Stimulated activated CD8-positive, alpha-beta memory T cell treated with anti-CD3 and anti-CD28 coated beads, Interleukin-4, amount 100 ng/mL, for 1 hour (primary cell): ENCODE measurements around the gene ARHGEF12.

ENCODE experiments used
- DNase-seq, 2 donors: peaks; one replicate each; pipeline ENCODE4 v3.0.0-alpha.2; 2020; ENCODE audit warnings: low read depth in 2 of 2, low spot score in 1 of 2

Gene ARHGEF12

DNA sequence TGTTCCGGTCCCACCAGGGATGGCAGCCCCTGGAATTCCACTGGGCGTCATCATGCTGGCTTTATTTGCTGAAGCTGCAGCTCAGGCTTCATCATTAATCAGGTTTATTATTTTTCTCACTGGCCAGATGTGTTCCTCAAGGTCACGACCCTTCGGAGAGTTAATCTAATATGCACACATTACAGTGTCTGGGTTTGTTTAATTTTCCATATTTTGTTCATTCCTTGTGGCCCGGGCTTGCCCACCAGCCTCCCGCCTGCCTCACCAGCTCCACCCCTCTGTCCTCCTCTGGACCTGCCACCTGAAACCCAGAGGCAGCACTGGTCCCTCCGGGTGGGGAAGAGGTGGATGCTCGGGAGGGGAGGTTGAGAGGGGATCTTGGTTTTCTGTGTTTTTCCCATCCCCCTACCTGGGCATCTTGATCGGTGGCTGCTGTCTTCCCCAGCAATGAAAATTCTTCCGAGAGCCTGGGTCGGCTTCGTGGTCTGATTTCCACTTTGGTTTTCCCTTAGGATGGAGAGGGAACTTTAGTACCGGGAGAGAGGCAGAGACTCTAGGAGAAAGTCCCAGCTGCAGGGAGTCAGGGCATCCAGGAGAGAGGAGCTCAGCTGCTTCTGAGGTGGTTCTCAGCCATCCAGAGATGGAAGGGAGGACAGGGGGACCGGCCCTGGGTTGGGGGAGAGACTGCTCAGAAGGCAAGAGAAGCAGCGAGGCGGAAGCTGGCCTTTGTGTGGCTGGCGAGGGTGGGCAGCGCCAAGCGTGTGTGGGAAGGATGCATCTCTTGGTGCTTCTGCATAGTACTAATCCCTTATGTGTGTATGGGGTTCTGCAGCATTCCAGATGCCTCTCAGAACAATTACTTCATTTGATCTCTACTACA lies 177.5 kb downstream of the ARHGEF12 start:
- no peak for DNase-seq

DNA sequence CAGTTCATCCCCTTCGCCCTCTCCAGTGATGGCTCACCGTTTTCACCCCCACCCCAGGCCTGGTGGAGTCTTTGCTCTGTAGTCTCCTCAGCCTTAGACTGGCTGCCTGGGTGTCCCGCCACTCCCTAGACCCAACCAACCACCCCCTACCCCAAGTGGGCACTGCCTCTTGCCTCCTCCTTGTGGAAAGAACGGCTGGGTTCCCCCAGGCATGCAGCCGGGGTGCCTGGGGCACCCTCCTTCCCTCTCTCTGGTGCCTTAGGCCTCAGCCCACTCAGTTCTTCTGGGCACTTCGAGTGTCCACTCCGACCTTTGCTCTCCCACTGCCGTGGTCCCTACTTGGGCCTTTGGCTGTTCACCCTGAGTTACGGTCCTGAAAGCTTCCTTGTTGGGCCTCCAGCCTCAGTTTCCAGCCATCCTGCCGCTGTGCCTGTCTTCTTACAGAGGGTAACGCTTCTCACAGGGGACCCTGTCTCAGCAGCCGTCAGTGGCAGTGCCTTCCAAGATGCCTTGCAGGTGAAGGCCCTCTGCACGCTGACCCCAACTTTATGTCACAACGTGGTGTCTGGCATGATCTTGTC lies 178.4 kb downstream of the ARHGEF12 start:
- no peak for DNase-seq

DNA sequence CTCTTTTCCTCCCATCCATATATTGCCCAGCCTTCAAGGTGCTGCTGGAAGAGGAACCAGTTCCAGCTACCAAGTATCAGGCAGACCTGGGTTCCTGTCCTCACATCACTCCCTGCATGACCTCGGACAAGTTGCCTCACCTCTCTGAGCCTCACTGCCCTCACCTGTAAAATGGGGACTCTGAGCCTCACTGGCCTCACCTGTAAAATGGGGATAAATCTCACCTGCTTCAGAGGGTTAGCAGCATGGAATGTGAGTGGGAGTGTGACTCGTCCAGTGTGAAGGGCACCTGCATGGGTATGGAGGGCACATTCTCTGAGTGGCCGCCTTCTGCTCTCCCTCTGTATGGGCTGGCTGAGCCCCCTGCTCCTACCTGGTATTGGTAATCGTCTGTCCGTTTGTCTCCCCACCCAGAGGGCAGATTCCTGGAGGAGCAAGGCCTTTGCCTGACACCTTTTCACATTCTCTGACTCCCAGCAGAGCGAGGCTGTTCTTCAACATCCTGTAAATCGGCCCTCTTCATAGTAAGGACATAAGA lies 179.0 kb downstream of the ARHGEF12 start:
- no peak for DNase-seq

DNA sequence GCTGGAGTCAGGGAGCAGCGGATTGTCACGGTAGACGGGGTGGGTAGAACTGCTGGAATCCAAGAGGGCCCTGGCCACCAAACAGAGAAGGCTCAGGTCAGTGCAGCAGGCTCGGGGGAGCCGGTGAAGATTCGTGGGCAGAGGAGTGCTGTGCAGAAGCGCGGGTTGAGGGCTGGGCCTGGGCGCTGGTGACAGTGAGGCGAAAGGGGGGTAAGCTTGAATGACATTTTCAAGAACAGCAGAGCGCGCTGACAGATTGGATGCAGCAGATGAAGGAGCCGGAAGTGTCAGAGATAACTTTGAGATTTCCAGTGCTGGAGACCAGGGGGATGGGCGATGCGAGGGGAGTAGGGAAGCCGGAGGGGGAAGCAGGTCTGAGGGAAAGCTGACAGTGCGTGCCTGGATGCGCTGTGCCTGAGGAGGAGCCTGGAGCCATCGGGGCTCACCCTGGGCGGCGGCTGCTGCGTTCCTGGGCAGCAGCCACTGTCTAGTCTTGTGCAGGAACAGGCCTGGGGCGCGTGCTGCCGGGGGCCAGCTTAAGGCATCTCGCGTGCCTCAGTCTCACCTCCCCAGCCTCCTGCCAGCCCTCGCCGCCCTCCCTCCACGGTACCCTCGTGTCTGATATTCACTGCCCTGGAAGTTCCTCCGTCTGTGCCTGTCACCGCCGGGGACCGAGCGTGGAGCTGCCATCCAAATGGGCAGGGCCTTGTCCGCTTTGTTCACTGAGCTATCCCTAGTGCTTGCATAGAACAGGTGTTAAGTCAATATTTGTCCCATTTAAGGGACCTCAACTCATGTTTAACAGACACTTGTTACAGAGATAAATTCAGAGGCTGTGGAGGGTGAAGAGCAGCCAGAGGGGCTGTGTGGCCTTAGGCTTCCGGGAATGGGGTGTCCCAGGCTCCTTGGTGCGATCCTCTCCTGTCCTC lies 180.5 kb downstream of the ARHGEF12 start:
- DNase-seq: no peak

DNA sequence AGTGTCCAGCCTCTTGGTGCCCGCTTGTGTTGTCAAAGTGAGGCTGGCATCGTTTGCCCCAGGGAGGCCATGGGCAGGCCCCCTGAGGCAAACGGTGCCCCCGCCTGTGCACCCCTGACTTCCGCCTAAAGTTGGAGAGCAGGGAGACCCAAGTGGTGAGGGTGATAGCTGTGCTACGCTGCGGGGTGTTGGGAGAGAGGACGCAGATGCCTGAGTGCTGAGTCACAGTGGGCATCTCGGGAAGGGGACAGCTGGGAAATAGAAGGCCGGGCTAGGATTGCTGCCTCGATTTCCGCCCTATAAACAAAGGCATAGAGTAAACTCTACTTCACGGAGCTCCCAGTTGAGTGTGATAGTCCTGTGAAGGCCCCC lies 181.2 kb downstream of the ARHGEF12 start:
- DNase-seq: no peak

DNA sequence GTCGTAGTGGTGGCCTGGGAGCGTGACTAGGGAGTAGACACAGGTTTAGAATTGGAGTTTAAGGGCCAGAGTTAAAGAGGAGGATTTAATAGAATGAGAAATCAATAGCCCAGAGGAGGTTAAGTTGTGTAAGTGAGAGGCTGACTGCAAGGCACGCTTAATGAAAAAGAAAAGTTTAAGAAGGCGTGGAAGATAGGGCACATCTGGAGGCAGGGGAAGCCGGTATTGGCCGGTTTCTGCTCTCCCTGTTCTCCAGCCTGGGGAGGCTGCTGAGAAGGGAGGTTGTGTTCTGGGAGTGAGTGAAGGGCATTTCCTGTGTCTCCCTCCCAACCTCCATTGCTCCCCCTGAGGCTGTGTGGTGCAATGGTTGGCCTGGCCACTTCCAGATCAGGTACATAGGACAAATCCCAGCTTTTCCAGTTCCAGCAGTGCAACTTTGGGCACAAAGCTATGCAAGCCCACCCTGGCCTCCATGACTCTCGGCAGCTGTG lies 181.6 kb downstream of the ARHGEF12 start:
- no peak for DNase-seq

DNA sequence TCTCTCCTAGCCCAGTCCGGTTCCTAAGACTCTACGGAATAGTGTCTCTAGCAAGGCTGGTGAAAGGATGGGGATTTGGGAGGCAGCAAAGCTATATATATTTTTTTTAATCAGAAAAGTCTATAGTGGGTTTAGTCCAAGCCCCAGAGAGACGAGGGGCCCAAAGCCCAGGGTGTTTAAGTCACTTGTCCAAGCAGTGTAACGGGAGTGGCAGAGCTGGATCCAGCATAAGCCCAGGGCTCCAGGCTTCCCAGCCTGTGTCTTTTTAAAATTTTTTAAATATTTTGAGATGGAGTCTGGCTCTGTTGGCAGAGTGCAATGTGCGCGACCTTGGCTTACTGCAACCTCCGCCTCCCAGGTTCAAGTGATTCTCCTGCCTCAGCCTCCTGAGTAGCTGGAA lies 182.1 kb downstream of the ARHGEF12 start:
- no peak for DNase-seq

DNA sequence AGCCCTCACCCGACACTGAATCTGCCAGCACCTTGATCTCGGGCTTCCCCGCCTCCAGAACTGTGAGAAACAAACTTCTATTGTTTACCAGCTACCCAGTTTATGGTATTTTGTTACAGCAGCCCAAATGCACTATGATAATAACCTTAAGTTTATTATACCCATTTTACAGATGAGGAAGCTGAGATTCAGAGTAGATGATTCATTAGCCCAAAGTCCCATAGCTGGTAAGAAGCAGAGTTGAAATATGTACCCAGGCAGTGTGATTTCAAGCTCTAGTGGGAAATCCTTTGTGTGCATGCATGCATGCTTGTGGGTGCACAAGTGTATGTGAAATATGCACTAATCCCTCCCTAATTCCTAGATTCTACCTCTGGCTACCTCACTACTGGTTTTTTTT lies 183.3 kb downstream of the ARHGEF12 start:
- DNase-seq: no peak

DNA sequence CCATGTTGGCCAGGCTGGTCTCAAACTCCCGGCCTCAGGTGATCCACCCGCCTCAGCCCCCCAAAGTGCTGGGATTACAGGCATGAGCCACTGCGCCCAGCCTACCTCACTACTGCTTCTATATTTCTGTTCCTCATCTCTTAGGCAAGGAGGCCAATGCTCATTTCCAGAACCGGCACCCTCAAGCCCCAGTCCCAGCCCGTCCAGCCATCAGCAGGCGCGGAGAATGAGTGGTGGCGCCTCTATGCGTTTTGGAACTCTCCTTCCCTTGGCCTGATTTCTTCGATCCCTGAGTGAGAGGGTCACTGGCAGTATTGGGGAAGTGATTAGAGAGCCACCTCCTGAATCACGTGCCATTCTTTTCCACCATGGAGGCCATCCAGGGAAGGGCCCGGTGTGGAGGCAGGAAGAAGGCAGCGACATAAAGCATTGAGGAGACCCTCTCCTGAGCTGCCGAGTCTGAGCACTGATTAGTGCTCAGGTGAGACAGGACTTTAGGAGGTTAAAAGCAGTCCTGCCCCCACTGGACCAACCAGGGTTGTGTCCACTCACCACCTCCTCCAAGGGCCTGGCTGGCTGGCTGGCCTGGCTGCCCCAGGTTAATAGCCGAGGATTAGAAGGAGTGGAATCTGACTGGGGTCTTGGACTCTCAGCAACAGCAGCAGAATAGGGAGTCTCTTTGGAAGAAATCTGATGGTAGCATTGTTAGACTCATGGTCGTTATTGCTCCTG lies 184.0 kb downstream of the ARHGEF12 start:
- no peak for DNase-seq

DNA sequence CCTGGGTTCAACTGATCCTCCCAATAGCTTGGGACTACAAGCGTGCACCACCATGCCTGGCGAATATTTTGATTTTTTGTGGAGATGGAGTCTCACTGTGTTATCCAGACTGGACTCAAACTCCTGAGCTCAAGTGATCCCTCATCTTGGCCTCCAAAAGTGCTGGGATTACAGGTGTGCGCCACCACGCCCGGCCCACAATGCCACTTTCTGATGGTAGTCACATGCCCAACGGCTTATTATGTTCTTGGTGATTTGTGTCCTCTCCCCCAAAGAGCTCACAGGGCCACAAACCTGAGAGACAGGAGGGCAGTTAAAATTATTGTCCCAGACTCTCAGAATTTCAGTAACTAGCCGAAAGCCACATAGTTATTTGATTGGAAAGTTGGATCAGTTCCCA lies 185.0 kb downstream of the ARHGEF12 start:
- DNase-seq: no peak

DNA sequence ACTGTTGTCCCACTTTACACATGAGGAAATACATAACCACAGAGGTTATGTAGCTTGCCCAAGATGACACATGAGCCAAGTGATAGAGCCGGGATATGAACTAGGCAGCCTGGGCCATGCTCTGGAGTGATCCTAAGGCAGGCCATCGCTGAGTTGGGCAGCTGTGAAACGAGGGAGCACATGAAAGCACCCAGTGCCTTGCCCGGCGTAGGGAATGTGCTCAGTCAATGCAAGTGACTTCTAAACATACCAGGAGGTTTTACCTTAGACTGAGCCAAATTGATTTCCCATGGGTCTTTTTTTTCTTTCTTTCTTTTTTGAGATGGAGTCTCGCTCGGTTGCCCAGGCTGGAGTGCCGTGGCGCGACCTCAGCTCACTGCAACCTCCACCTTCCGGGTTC lies 185.8 kb downstream of the ARHGEF12 start:
- no peak for DNase-seq

DNA sequence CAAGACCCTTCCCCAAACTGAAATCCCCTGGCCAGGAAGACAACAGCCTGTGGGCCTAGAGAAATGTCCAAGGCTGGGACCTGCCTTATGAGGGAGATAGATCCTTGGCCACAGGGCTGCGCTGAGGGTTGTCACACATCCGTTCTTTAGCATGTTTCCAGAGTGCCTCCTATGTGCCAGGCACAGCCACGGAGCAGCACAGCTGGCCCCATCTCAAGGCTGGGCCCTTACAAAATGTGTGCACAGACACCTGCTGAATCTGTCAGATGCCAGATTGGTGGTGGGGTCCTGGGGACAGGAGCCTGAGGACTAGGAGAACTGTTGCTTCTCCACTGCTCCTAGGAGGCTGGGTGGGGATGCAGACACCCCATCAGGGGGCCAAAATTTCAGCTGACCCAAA lies 186.5 kb downstream of the ARHGEF12 start:
- DNase-seq: no peak

DNA sequence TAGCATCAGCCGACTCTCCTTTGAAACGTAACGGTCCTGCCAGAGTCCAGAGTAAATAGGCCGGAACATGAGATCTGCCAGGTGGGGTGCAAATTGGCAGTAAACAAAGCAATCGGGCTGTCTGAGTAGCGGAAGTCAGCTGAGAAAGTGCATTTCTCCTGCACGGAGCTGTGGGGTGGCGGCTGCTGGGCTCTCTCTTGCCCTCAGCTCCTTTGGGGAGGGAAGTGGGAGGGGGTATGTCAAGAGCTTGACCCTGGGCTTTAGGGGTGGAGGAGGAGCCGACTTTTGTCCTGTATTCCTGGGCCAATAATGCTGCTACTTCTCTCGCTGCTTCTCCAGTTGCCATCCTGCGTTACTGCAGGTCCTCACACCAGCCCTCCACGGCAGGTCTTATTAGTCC lies 187.0 kb downstream of the ARHGEF12 start:
- DNase-seq: no peak

DNA sequence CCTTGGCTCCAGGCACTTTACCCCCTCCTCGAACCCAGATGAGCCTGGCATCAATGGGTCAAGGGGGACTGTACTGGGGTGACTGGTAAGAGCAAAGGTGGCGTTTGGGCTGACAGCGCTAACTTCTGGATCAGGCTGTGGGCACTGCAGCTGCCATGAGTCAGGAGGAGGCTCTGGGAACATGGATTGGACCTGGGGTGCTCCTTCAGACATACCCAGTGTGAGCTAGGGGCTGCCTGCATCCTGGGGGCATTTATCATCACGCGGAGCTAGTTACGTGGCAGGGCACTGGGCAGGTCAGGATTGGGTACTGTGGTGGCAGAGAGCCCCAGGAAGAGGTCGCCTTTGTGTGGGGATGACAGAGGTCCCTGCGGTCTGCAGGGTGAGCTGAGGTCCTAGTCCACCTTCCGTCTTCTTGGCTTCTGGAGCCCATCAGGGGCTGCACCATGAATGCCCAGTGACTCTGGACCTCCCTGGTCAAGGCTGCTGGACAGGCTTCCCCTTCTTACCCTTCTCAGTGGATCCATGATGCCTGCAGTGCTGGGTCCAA lies 188.4 kb downstream of the ARHGEF12 start:
- DNase-seq: no peak

DNA sequence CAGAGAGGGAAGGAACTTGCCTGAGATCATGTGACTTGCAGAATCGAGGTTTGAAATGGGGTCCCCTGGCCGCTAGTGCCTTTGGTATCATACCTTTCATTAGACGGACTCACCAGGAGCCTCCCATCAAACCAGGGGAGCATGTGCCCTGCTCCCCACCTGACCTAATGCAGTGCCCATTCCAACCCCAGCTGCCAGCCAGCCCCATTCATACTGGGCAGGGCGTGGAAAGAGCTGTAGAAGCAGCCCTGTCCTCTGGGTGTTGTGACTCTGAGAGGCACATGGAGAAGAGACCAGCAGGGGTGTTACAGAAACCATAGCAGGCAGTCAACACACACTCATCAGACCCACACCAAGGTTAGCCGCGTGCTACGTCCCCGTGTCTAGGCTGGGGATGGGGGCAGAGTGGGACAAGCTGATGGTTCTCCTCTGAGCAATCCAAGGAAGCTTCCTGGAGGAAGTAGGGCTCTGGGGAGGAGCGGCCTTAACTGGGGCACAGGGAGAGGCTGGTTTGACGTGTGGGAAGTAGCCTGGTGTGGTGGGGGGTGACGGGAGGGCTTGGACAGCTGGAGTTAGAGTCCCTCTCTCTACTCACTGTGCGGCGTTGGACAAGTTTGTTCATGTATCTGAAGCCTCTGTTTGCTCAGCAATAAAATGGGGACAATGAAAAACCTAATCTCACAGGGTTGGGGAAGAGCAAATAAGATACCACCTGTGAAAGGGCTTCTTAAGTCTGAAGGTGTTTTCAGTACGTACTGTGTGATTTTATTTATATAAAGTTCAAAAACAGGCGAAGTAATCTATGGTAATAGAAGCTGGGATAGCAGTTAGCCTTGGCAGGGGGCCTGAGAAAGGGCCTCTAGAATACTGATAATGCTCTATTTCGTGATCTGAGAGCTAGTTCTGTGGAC lies 189.3 kb downstream of the ARHGEF12 start:
- DNase-seq: no peak

DNA sequence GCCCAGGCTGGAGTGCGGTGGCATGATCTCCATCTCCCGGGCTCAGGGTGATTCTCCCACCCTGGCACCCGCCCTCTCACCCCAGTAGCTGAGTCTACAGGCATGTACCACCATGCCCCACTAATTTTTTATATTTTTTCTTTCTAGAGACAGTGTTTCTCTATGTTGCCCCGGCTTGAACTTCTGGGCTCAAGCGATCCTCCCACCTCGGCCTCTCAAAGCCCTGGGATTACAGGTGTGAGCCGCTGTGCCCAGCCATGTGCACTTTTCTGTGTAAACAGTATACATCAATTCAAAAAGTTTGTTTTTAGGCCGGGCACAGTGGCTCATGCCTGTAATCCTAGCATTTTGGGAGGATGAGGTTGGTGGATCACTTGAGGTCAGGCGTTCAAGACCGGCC lies 190.0 kb downstream of the ARHGEF12 start:
- no peak for DNase-seq

DNA sequence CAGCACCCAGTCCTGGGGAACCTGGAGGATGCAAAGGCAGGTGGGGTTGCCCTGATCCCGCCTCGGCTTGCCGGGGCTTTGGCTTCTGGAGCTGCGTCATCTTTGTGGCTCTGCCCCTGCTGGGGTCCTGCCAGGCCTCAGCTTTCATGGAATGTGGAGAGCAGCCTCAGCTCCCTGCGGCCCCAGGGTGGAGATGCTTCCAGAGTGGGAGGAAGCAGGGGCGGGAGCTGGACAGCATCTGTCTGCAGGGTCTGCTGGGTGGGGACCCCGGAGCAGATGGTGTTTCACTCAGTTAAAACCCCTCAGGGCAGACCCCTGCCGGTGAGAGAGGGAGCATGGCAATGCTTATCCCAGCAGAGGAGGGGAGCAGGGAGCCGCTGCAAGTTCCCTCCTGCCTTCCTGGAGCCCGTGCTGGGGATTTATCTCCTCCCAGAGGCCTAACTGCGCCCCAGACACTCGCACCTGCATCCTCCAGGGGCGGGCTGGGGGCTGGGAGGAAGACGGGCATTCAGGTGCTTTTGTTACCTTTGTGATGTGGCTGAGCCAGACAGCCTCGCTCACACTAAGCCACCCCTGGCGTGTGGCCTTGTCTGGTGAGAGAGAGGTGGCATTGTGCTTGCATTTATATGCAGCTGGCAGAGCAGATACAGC lies 191.0 kb downstream of the ARHGEF12 start:
- no peak for DNase-seq

DNA sequence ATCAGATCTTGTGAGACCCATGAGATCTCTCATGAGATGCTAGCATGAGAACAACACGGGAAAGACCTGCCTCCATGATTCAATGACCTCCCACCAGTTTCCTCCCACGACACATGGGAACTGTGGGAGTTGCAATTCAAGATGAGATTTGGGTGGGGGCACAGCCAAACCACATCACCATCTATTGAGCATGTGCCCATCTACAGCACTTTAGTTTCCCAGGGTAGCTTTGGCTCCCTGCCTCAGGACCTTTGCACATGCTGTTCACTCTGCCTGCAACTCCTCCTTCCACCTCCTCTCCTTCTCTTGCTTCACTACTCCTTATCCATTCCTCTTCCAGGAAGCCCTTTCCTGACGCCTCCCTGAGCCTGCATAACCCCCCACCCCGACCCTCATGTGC lies 192.5 kb downstream of the ARHGEF12 start:
- DNase-seq: no peak

DNA sequence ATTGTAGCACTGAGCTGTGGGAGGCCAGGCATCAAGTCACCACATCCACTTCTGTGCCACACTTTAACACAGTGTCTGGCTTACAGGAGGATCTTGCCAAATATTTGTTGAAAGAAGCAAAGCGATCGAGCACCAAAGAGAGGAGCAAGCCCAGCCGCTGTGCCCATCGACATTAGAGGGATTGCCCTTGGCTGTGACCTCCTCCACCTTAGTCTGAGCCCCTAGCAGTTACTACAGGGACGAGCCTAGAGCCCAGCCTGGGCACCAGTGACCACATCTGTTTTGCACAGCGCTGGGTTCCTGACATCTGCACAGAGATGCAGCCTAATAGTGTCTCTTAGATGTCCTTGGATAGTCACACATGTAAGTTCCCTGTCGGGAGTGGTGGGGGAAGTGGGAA lies 193.0 kb downstream of the ARHGEF12 start:
- no peak for DNase-seq
